KG1 (cell line): Measurements from ENCODE around the gene GPC3.
"Not testable (repeated sequence)": the region's sequence is repeated elsewhere in the genome, so short reads cannot be mapped to it uniquely, and the experiment has no call there.

Experiments used
- DNase-seq: peaks from one replicate; lab custom pipeline; 2025; lab: John Stamatoyannopoulos, UW

The GPC3 gene

GRCh38 chrX:133995759-133996158 is 10.4 kb upstream of the GPC3 start:
- no peak for DNase-seq

- DNase-seq = no peak
Observed at GRCh38 chrX:133994576-133994975, 9.2 kb upstream of the GPC3 start.

GRCh38 chrX:133992882-133993281 is 7.5 kb upstream of the GPC3 start:
- DNase-seq = no peak

GRCh38 chrX:133991814-133992213 is 6.4 kb upstream of the GPC3 start:
- DNase-seq = no peak

GRCh38 chrX:133991057-133991456 is 5.7 kb upstream of the GPC3 start:
- DNase-seq = not testable (repeated sequence)

DNA sequence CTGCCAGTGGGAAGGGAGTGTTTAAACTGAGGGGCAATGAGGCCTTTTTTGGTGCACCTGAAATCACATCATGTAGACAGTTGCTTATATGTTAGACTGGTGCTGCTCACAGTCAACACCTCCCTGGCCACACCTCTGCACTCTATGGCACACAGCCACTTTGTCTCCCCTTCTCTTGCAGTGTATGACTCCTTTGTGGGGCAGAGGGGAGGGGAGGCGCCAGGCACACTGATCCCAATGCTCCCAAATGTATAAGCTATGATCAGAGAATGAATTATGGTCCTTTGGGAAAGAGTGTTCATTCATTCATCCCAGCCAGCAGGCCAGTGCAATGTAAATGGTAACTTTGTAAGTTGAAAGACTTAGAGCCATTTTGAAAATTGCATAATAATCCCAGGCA is 4.6 kb upstream of the GPC3 start:
- DNase-seq = no peak

- DNase-seq = no peak
Observed at GRCh38 chrX:133989490-133989889, 4.1 kb upstream of the GPC3 start.

DNA sequence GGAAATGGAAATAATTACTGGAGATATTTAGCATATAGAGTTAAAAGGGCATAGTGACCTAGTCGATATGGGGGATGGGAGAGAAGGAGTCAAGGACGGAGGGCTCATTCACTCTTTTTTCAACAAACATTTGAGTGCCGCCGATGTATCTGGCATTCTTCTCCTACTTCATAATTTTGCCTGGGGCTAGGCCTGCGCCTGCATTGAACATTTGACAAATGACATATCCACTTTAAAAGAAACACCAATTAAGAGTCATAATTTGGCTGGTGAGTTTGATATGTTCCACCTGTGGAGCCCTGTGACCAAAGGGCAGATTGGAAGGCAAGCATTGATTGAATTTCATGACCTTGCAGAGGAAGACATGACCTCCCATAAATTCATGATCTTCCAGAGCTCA is 2.6 kb upstream of the GPC3 start:
- no peak for DNase-seq

DNA sequence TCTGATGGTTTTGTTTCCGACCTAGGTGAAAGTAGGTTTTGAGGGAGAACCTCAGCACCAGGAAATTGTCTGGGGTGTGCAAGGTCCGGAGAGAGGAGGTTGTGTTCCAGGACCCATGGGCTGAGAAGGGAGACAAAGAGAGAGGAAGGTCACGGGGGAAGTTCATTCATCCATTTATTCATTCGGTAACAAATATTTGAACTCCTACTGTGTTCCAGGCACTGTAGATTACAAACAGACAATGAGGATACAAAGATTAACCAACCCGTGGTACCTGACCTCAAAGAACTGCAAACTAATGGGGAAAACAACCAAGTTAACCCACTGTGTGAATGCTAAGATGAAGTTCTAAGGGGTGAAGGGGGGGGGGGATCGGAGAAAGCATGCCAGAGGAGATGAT is 1.8 kb upstream of the GPC3 start:
- DNase-seq = no peak

DNA sequence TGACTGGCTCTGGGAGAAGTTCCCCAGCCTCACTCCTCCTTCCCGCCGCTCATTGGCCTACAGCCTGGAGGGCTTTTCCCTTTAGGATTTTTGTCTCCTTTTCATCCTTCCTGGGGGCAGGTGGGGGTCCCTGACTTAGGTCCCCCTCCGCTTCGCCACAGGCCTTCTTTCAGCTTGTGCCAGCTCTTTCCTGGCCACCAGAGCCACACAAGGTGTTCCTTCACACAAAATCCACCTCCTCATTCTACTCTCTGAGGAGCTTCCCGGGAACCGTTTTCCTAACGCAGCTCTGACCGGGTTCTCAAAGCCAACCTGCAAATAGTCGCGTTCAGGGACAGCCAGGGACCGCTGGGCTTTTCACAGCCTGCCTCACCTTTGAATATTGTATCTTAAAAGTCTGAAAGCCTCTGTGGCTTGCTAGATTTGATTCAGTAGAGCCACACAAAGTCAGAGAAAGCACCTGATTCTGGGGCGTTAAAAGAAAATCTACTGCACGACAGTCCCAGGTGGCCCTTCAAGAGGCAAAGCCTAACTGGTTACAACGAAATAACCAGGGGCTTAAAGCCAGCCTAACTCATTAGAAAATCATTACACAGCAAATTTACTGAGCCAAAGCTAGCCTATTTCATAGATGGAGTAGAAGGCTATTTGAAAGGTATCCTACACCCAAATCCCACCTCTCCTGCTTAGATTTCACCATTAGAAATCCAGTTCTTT is 731 bp upstream of the GPC3 start:
- no peak for DNase-seq

DNA sequence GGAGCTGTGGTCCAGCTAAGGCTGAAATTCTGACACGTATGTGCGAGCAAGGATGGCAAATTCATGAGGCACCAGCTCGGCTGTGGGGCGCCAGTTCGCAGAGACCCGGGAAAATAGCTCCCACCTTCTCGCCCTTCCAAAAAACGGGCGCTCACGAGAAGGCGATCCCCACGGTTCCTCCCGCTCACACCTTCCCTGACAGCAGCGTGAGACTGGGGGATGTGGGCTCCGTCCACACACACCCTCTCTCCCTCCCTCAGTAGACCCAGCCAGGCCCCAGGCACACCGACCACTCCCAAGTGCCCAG is 584 bp downstream of the GPC3 start:
- no peak for DNase-seq

DNA sequence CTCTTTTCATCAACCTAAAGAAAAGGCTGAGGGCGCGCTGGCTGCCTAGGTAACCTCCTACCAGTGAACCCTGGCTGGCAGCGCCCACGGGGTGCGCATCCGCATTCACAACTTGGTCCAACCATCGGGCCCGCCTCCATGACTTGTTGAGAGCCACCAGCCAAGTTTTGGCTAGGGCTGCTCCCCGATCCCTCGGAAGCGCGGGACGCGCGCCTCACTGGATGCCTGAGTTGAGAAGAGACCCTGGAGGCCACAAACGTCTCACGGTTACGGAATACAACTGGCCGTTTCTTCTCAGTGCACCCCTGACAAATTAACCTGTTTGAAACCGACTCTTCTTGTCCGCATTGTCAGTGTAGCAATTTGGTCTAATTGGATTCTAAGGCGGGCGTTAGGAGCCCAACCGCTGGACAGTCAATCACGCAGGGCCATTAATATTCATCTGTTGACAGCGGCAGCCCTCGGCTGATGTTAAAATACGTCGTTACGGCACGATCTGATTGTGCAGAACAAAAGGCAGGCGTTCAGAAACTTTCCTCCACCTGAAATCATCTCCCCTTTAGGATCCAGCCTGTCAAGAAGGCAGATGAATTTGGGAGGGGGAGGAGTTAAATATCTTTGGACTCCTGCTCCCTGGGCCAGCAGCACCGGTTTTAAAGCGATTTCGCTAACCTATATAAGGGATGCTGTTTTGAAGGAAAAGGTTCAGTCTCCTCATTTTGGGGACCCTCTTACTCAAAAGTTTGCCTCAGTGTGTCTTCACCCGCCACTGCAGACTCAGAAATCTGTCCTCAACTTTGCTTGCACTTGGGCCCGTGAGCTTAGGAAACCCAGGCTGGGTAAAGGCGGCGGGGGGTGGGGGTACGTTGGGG is 1.2 kb downstream of the GPC3 start:
- DNase-seq = no peak

DNA sequence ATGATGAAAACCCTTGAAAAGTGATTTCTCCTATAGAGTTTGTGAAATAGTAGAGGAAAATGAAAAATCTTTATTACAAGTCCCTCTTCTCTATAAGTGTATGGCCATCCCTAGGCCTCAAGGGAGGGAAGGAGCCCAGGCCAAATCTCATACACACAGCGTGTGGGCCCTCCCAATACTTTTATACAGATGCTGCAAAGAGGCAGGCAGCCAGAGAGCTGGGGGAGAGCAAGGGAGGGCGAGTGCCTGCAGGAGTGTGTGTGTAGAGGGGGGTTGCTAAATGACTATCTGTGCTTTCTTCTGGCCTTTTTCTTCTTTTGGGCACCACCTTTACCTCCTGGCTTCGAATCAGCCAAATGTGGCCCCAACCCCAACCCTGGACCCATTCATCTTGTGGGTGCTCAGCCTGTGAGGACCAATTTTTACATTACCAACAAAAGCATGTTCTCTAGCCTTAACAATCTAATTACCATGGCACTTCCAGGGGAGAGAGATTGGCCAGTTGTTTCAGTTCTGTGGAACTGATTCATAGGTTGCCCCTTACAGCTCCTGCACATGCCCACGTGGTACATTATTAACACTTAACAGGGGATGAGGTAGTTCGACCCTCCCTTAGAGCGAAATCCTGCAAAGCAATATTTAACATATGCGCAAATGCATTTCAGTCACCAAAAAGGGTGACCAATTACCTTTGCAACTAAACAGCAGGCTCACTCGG is 2.0 kb downstream of the GPC3 start:
- DNase-seq = no peak

DNA sequence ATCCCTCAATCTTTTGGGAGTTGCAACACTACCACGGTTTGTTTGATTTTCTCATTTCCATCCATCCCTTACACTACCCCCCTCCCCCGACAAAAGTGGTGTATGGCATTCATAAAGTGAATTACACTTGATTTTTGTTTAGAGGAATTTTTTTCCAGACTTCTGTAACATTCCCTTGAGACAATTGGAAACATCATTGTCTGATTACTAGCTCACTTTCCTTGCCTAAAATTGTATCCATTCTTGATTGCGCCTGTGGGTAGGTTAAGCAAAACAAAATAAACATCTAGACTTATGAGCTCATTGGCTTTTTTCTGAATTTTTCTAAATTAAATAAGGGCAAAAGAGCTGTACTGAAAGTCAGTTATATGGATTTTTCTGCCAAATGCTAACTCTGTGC is 3.5 kb downstream of the GPC3 start:
- DNase-seq = no peak

DNA sequence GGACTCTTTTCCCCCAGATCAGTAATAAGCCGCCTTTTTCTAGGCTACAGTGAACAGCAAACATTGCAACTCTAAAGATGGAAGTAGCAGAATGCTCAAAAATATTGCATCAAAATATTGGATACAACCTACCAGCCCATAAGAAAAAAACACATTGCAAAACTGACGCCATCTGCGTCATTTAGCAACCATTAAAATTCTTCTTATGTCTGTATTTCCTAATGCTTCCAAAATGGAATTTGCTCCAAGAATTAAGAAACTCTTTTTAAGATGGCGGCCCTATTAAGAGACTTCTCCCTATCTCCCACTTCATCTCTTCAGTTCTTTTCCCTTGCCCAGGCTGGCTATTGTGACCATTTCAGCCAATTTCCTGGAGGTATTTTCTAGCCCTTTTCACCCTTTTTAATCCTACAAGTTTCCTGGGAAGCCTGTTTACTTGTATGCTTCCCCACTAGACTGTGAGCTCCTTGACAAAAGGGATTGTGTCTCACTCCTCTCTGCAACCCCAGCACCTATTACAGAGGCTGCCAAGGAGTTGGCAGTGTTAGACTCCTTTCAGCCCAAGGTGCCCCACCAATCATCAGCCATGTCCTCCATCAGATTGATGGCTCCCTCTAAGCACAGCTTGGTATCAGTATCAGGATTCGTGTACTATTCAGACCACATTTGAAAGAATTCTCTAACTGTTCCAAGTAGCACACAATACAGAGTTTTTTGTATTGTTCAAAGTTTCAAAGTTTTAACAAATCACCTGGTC is 4.4 kb downstream of the GPC3 start:
- no peak for DNase-seq

DNA sequence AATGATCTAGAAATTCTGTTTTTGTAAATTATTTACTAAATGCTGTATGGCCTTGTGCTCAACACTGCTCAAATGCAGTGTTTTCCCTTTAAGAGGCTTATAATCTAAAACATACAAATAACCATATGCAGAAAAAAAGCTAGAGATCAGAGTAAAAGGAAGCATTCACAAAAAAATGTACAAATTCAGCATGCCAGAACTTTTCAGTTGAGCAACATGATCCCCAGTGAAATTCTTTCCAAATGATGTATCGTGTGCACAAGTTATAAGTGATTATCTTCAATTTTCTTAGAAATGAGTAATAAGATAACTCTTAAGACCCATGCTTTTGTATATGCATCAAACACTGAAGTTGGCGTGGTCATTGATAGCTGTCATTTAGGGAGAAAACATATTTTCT is 5.0 kb downstream of the GPC3 start:
- DNase-seq = no peak

DNA sequence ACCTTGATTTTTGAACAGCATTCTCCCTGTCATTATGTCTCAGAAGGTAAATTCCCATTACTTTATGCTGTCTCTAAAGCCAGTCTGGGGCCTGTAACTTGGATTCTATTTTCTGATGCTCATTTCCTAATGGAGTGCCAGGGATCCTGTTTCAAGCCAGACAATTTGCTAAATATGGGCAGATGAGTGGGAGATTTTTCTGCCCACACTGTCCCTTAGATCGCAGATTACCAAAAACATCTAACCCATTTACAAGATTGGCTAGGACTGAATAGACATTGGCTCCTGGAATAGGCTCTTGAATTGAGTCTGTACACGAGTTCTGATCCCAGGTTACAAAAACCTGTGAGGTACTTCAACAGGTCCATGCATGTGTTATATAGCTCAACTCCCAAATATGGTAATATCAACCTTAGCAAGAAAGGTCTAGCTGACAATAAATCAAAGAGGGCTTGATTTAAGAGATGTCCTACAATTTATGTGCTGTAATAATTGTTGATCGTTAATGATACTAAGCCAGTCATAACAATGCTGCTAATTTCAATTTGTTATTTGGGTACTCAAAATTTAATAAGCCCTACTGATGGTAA is 5.7 kb downstream of the GPC3 start:
- DNase-seq = no peak

DNA sequence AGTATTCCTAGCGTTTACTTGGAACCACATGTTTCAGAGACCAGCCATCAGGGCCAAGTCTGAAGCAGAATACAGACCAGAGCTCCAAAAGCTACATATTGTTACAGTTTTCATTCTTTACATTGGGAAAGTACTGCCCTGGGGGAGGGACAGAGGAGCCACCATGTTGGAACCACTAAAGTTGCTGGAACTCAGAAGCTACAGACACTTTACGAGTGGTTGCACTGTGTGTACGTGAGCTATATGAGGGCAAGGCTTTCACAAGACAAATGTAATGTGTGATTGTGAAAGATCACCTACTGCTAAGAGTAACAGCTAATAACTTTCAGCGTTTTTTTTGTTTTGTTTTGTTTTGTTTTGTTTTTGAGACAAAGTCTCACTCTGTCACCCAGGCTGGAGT is 11.7 kb downstream of the GPC3 start:
- no peak for DNase-seq

DNA sequence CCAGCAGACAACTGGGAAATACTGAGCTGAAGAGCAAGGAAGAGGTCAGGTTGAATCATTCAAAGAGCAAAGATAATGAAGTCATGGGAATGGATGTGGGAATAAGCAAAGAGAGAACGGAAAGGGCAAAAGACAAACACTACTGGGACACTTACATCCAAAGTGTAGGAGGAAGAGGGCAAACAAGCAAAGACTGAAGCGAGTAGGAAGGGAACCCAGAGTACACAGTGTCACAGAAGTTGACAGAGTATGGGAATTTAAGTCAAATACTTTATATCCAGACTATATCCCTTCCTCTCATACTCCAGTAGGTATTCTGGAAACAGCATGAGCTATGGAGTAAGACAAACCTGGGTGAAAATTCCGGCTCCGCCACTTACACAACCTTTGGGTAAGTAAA is 12.5 kb downstream of the GPC3 start:
- no peak for DNase-seq

DNA sequence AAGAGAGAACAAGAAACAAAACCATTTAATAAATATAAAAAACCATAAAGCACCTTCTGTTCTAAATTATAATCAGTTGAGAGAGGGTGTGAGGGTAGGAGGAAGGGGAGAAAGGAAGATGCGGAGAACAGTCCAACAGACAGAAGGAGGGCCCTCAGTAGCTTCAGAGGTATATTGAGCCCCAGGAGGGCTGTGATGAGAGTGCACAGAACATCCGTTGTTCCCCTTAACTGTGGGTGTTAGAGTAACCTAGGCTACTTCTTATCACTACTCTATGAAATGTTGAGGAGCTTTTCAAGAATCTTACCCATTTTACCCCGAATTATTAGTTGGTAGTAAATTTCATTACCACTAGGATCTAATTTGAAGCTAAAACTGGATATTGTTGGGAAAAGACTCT is 13.8 kb downstream of the GPC3 start:
- DNase-seq = no peak

GRCh38 chrX:133970076-133970475 is 15.3 kb downstream of the GPC3 start:
- DNase-seq = no peak

GRCh38 chrX:133969191-133969590 is 16.2 kb downstream of the GPC3 start:
- DNase-seq = no peak
